Neural progenitor cell (in vitro differentiated cells): Measurements from ENCODE around the gene EGFR. TPM values are rescaled to one million over a fixed set of nuclear protein-coding genes. Genes with fewer than 3 reads are reported as not detected.

ENCODE experiments used
- DNase-seq: peaks from one replicate; pipeline ENCODE4 v3.0.0-alpha.2; 2016; ENCODE audit warnings: low spot score
- H2AFZ ChIP-seq: fragments of 200-600 bp; sonication (generic); replicated peaks from 2 replicates; pipeline ENCODE4 v1.6.1; 2016; ENCODE audit warnings: antibody characterized with exemption
- H3F3A ChIP-seq: fragments of 200-600 bp; sonication (generic); 2 replicates; pipeline ENCODE4 v1.6.1; 2016; ENCODE audit warnings: antibody characterized with exemption, low read depth
- H3K27ac ChIP-seq: fragments of 200-600 bp; sonication (generic); 2 replicates; pipeline ENCODE4 v1.5.1; 2016; ENCODE audit warnings: mild to moderate bottlenecking
- H3K27me3 ChIP-seq: fragments of 200-600 bp; sonication (generic); 2 replicates; pipeline ENCODE4 v1.6.1; 2016; ENCODE audit warnings: mild to moderate bottlenecking, moderate library complexity
- H3K36me3 ChIP-seq: fragments of 200-600 bp; sonication (generic); 2 replicates; pipeline ENCODE4 v1.5.1; 2016
- H3K4me1 ChIP-seq: fragments of 200-600 bp; sonication (generic); 2 replicates; pipeline ENCODE4 v1.6.1; 2016; ENCODE audit warnings: mixed run types
- H3K4me2 ChIP-seq: fragments of 200-600 bp; sonication (generic); 2 replicates; pipeline ENCODE4 v1.6.1; 2016
- H3K4me3 ChIP-seq: fragments of 200-600 bp; sonication (generic); 2 replicates; pipeline ENCODE4 v1.5.1; 2016
- H3K79me2 ChIP-seq: fragments of 200-600 bp; sonication (generic); 2 replicates; pipeline ENCODE4 v1.6.1; 2016; ENCODE audit warnings: low read depth
- H3K9ac ChIP-seq: fragments of 200-600 bp; sonication (generic); 2 replicates; pipeline ENCODE4 v1.6.1; 2016
- H3K9me3 ChIP-seq: fragments of 200-600 bp; sonication (generic); 2 replicates; pipeline ENCODE4 v1.5.1; 2016; ENCODE audit warnings: low read depth
- H4K20me1 ChIP-seq: fragments of 200-600 bp; sonication (generic); 2 replicates; pipeline ENCODE4 v1.6.1; 2016; ENCODE audit warnings: low read depth
- H3K27ac Mint-ChIP-seq: 3 replicates; pipeline ENCODE4 v1.8.0; 2021; ENCODE audit warnings: mixed read lengths
- H3K27me3 Mint-ChIP-seq: 2 replicates; pipeline ENCODE4 v1.8.0; 2022; ENCODE audit warnings: low read depth, mild to moderate bottlenecking, inconsistent platforms, moderate library complexity, mixed read lengths; ENCODE audit not compliant: insufficient read depth
- H3K36me3 Mint-ChIP-seq: 3 replicates; pipeline ENCODE4 v1.8.0; 2021; ENCODE audit warnings: mixed read lengths
- H3K4me1 Mint-ChIP-seq: 3 replicates; pipeline ENCODE4 v1.8.0; 2021; ENCODE audit warnings: mixed read lengths
- H3K4me3 Mint-ChIP-seq: 3 replicates; pipeline ENCODE4 v1.8.0; 2021; ENCODE audit warnings: mild to moderate bottlenecking, moderate library complexity, mixed read lengths
- H3K9me3 Mint-ChIP-seq: 3 replicates; pipeline ENCODE4 v1.8.0; 2020; ENCODE audit warnings: mixed read lengths
- CTCF ChIP-seq: fragments of 200-600 bp; sonication (generic); IDR thresholded peaks from 2 replicates; pipeline ENCODE4 v1.5.1; 2017; ENCODE audit warnings: antibody characterized with exemption, mild to moderate bottlenecking
- EZH2 ChIP-seq: fragments of 200-600 bp; sonication (generic); IDR thresholded peaks from 2 replicates; pipeline ENCODE4 v1.6.1; 2017; ENCODE audit warnings: antibody characterized with exemption, mild to moderate bottlenecking, moderate library complexity
- EZH2phosphoT487 ChIP-seq: fragments of 200-600 bp; sonication (generic); IDR thresholded peaks from 2 replicates; pipeline ENCODE4 v1.6.1; 2017; ENCODE audit warnings: antibody characterized with exemption
- total RNA-seq: library from RNA; depleted of rRNA; stranded (reverse); fragments of >200 nt; gene quantifications from 2 replicates; pipeline ENCODE4 v1.2.3, GENCODE V29; 2015; ENCODE audit warnings: low replicate concordance

EGFR gene
- total RNA-seq, 1 donor from 2014 or later: 4.6 TPM

GRCh38 chr7:55095672-55096071 lies 76.9 kb downstream of the EGFR start:
- Histone ChIP-seq H3K79me2 (no peaks in the 10 kb centered on the region), H3K4me1 (peaks cover 25% of the 10 kb centered on the region), H3K27me3 (no peaks in the 10 kb centered on the region), H3K4me2 (no peak overlapping the region), H3K9ac (no peak overlapping the region), H3K4me3 (no peak overlapping the region), H3F3A (no peaks in the 10 kb centered on the region), H3K27ac (no peak overlapping the region), H3K36me3 (no peaks in the 10 kb centered on the region), H4K20me1 (no peaks in the 10 kb centered on the region), H2AFZ (no peak overlapping the region), H3K9me3 (no peaks in the 10 kb centered on the region)
- no peaks in the 10 kb centered on the region for H3K9me3 Mint-ChIP-seq
- no peak for DNase-seq
- no peak for TF ChIP-seq CTCF
- TF ChIP-seq EZH2phosphoT487: no peak
- TF ChIP-seq EZH2: no peak
- H3K4me3 Mint-ChIP-seq: no peak overlapping the region
- H3K27me3 Mint-ChIP-seq: peaks cover 2% of the 10 kb centered on the region
- H3K36me3 Mint-ChIP-seq: no peaks in the 10 kb centered on the region
- no peak overlapping the region for H3K27ac Mint-ChIP-seq
- peaks cover 42% of the 10 kb centered on the region for H3K4me1 Mint-ChIP-seq

GRCh38 chr7:55096323-55096722 lies 77.5 kb downstream of the EGFR start:
- H3K4me2 ChIP-seq: no peak overlapping the region
- Mint-ChIP-seq H3K9me3 (no peaks in the 10 kb centered on the region), H3K27ac (no peak overlapping the region), H3K27me3 (peaks cover 2% of the 10 kb centered on the region), H3K36me3 (no peaks in the 10 kb centered on the region), H3K4me1 (peaks cover 40% of the 10 kb centered on the region), H3K4me3 (no peak overlapping the region)
- no peaks in the 10 kb centered on the region for H3K9me3 ChIP-seq
- H3K79me2 ChIP-seq: no peaks in the 10 kb centered on the region
- H3K27ac ChIP-seq: no peak overlapping the region
- no peak overlapping the region for H3K4me3 ChIP-seq
- H3K9ac ChIP-seq: no peak overlapping the region
- H3K27me3 ChIP-seq: no peaks in the 10 kb centered on the region
- TF ChIP-seq CTCF (no peak), EZH2 (no peak), EZH2phosphoT487 (no peak)
- H3K4me1 ChIP-seq: peaks cover 23% of the 10 kb centered on the region
- H2AFZ ChIP-seq: no peak overlapping the region
- DNase-seq: no peak
- H3K36me3 ChIP-seq: no peaks in the 10 kb centered on the region
- H3F3A ChIP-seq: no peaks in the 10 kb centered on the region
- H4K20me1 ChIP-seq: no peaks in the 10 kb centered on the region

GRCh38 chr7:55097100-55097499 lies 78.3 kb downstream of the EGFR start:
- DNase-seq: no peak
- H4K20me1 ChIP-seq: no peaks in the 10 kb centered on the region
- H3K4me1 Mint-ChIP-seq: peaks cover 34% of the 10 kb centered on the region
- peaks cover 16% of the 10 kb centered on the region for H3K4me1 ChIP-seq
- no peaks in the 10 kb centered on the region for H3K79me2 ChIP-seq
- no peak overlapping the region for H3K9ac ChIP-seq
- TF ChIP-seq CTCF (no peak), EZH2 (no peak), EZH2phosphoT487 (no peak)
- H3K4me2 ChIP-seq: no peak overlapping the region
- H3K27me3 ChIP-seq: no peaks in the 10 kb centered on the region
- H3K36me3 Mint-ChIP-seq: no peaks in the 10 kb centered on the region
- H3F3A ChIP-seq: no peaks in the 10 kb centered on the region
- no peak overlapping the region for H3K4me3 ChIP-seq
- peak overlapping the region; percentile 65 for H3K27ac Mint-ChIP-seq
- no peaks in the 10 kb centered on the region for H3K9me3 Mint-ChIP-seq
- no peaks in the 10 kb centered on the region for H3K36me3 ChIP-seq
- peaks cover 2% of the 10 kb centered on the region for H3K27me3 Mint-ChIP-seq
- no peak overlapping the region for H3K4me3 Mint-ChIP-seq
- no peak overlapping the region for H3K27ac ChIP-seq
- H3K9me3 ChIP-seq: no peaks in the 10 kb centered on the region
- no peak overlapping the region for H2AFZ ChIP-seq
